Panc1 (cell line): ENCODE data around the gene ZDHHC14. TPM values are rescaled to one million over a fixed set of nuclear protein-coding genes. Genes with fewer than 3 reads are reported as not detected.

Experiments
- ATAC-seq: fragments of 200-7000 bp; cut with Tn5 transposase; 2 replicates; pipeline ENCODE4 v1.9.1; 2020; ENCODE audit warnings: mild to moderate bottlenecking, moderate library complexity
- BruUV-seq: library from RNA; stranded (reverse); fragments of 400-500 nt; replicated peaks from 2 replicates; lab custom pipeline; 2021; lab: Mats Ljungman, UMichigan
- CTCF ChIA-PET: fragments of 300-600 bp; sonication (Branson Sonifier 250); formaldehyde crosslinking; loops from one replicate; lab custom pipeline; 2022; ENCODE audit warnings: antibody characterized with exemption; lab: Charles Lee
- POLR2A ChIA-PET: fragments of 300-600 bp; sonication (Branson Sonifier 250); formaldehyde crosslinking; loops from one replicate; lab custom pipeline; 2022; ENCODE audit warnings: antibody characterized with exemption; lab: Charles Lee
- DNase-seq: peaks from one replicate; pipeline ENCODE4 v3.0.0-alpha.2; 2010; ENCODE audit warnings: low read depth, low spot score
- H3K27ac ChIP-seq: 2 replicates; pipeline ENCODE4 v1.5.1; 2011; ENCODE audit warnings: mild to moderate bottlenecking, low read length, inconsistent platforms
- H3K27me3 ChIP-seq: fragments of 200-500 bp; sonication (Bioruptor generic); 2 replicates; pipeline ENCODE4 v1.6.0; 2014; ENCODE audit warnings: low read length, inconsistent platforms; ENCODE audit not compliant: control insufficient read depth, insufficient read depth
- H3K36me3 ChIP-seq: fragments of 200-500 bp; sonication (Bioruptor generic); 2 replicates; pipeline ENCODE4 v1.5.1; 2014; ENCODE audit warnings: inconsistent platforms, mild to moderate bottlenecking, low read length, moderate library complexity; ENCODE audit not compliant: control insufficient read depth, insufficient read depth
- H3K4me1 ChIP-seq: 2 replicates; pipeline ENCODE4 v1.5.1; 2011; ENCODE audit warnings: inconsistent platforms, mild to moderate bottlenecking, low read length, moderate library complexity; ENCODE audit not compliant: control insufficient read depth, insufficient read depth
- H3K4me3 ChIP-seq, 2 experiments: 2 replicates each; pipeline ENCODE4 v1.5.1; 2011 to 2012; ENCODE audit warnings: low read depth in 2 of 2, low read length in 2 of 2, mild to moderate bottlenecking in 2 of 2, inconsistent platforms in 1 of 2, moderate library complexity in 1 of 2
- H3K9me3 ChIP-seq: fragments of 200-500 bp; sonication (Bioruptor generic); 2 replicates; pipeline ENCODE4 v1.5.1; 2014; ENCODE audit warnings: low read depth, mild to moderate bottlenecking, inconsistent platforms, low read length, moderate library complexity; ENCODE audit not compliant: control insufficient read depth, insufficient read depth
- POLR2AphosphoS5 ChIP-seq: IDR thresholded peaks from 2 replicates; pipeline ENCODE4 v1.6.1; 2012; ENCODE audit warnings: mild to moderate bottlenecking, low read depth, low read length, moderate library complexity
- SIN3A ChIP-seq: IDR thresholded peaks from 2 replicates; pipeline ENCODE4 v1.6.1; 2012; ENCODE audit warnings: low read depth, mild to moderate bottlenecking, low read length, moderate library complexity, borderline replicate concordance; ENCODE audit not compliant: insufficient read depth
- TCF7L2 ChIP-seq: IDR thresholded peaks from 2 replicates; pipeline ENCODE4 v1.6.1; 2011; ENCODE audit warnings: mild to moderate bottlenecking, low read depth, low read length, inconsistent platforms
- in situ Hi-C: cut with HindIII; loops from 2 replicates; pipeline ENCODE4 v1.10.0; 2016; ENCODE audit warnings: low sequenced_read_pairs, low pct_unique_long_range_greater_than_20kb
- intact Hi-C: fragments of 100-400 bp; cut with micrococcal nuclease; formaldehyde crosslinking; loops from one replicate; pipeline ENCODE4 v1.10.0; 2022; ENCODE audit not compliant: unreplicated experiment
- total RNA-seq: library from RNA; stranded (reverse); gene quantifications from one replicate; pipeline ENCODE4 v1.2.1, GENCODE V29; 2021; ENCODE audit not compliant: unreplicated experiment
- TF ChIP-seq, protein P1 (sequence below), 2 experiments: IDR thresholded peaks; 2 replicates each; pipeline ENCODE4 v1.6.1; 2011 to 2012; ENCODE audit warnings: low read depth in 2 of 2, control low read depth in 1 of 2, low read length in 1 of 2, mild to moderate bottlenecking in 1 of 2, moderate library complexity in 1 of 2; ENCODE audit not compliant: insufficient read depth in 1 of 2
- TF ChIP-seq, protein P2 (sequence below): fragments of 450-650 bp; IDR thresholded peaks from 2 replicates; pipeline ENCODE4 v1.5.1; 2017; ENCODE audit warnings: mild to moderate bottlenecking

ZDHHC14 gene
- total RNA-seq, 1 experiment from 2014 or later: 19.9 TPM

DNA sequence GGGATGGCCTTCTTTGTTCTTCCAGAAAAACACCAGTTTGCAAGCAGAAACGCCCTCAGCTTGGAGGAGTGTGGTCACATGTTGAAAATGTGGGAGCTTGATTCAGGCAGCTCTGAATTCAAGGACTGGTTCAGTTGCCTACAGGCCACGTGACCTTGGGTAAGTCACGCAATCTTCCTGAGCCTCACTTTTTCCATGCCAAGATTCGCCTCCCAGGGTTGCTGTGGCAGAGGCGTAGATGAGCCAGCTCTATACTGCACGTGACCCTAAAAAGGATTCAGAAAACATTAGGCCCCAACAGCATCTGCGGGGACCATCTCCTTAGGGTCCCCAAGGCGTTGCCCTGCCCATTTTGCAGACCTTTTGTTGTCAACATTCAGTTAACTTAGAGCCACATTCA, 330.1 kb downstream of the ZDHHC14 start:
- TF ChIP-seq, protein P1, sequence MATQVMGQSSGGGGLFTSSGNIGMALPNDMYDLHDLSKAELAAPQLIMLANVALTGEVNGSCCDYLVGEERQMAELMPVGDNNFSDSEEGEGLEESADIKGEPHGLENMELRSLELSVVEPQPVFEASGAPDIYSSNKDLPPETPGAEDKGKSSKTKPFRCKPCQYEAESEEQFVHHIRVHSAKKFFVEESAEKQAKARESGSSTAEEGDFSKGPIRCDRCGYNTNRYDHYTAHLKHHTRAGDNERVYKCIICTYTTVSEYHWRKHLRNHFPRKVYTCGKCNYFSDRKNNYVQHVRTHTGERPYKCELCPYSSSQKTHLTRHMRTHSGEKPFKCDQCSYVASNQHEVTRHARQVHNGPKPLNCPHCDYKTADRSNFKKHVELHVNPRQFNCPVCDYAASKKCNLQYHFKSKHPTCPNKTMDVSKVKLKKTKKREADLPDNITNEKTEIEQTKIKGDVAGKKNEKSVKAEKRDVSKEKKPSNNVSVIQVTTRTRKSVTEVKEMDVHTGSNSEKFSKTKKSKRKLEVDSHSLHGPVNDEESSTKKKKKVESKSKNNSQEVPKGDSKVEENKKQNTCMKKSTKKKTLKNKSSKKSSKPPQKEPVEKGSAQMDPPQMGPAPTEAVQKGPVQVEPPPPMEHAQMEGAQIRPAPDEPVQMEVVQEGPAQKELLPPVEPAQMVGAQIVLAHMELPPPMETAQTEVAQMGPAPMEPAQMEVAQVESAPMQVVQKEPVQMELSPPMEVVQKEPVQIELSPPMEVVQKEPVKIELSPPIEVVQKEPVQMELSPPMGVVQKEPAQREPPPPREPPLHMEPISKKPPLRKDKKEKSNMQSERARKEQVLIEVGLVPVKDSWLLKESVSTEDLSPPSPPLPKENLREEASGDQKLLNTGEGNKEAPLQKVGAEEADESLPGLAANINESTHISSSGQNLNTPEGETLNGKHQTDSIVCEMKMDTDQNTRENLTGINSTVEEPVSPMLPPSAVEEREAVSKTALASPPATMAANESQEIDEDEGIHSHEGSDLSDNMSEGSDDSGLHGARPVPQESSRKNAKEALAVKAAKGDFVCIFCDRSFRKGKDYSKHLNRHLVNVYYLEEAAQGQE (IDR thresholded peaks at IDR 0.05; ENCODE audit: insufficient read depth in 1 of 2, low read depth in 2 of 2, low read length in 1 of 2): no peak
- TF ChIP-seq, protein P2, sequence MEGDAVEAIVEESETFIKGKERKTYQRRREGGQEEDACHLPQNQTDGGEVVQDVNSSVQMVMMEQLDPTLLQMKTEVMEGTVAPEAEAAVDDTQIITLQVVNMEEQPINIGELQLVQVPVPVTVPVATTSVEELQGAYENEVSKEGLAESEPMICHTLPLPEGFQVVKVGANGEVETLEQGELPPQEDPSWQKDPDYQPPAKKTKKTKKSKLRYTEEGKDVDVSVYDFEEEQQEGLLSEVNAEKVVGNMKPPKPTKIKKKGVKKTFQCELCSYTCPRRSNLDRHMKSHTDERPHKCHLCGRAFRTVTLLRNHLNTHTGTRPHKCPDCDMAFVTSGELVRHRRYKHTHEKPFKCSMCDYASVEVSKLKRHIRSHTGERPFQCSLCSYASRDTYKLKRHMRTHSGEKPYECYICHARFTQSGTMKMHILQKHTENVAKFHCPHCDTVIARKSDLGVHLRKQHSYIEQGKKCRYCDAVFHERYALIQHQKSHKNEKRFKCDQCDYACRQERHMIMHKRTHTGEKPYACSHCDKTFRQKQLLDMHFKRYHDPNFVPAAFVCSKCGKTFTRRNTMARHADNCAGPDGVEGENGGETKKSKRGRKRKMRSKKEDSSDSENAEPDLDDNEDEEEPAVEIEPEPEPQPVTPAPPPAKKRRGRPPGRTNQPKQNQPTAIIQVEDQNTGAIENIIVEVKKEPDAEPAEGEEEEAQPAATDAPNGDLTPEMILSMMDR: no peak
- TF ChIP-seq TCF7L2 (no peak), SIN3A (no peak)
- no peak overlapping the region for H3K4me3 ChIP-seq
- H3K9me3 ChIP-seq: no peaks in the 10 kb centered on the region
- no peak overlapping the region for H3K27ac ChIP-seq
- no peaks in the 10 kb centered on the region for H3K36me3 ChIP-seq
- ChIA-PET CTCF (no interaction called here), POLR2A (no interaction called here)
- in situ Hi-C loops (no loop called here), intact Hi-C loops (no loop called here)
- no peak for DNase-seq
- no TSS peak for BruUV-seq
- H3K4me1 ChIP-seq: no peaks in the 10 kb centered on the region
- H3K27me3 ChIP-seq: no peaks in the 10 kb centered on the region
- ATAC-seq: no peak

DNA sequence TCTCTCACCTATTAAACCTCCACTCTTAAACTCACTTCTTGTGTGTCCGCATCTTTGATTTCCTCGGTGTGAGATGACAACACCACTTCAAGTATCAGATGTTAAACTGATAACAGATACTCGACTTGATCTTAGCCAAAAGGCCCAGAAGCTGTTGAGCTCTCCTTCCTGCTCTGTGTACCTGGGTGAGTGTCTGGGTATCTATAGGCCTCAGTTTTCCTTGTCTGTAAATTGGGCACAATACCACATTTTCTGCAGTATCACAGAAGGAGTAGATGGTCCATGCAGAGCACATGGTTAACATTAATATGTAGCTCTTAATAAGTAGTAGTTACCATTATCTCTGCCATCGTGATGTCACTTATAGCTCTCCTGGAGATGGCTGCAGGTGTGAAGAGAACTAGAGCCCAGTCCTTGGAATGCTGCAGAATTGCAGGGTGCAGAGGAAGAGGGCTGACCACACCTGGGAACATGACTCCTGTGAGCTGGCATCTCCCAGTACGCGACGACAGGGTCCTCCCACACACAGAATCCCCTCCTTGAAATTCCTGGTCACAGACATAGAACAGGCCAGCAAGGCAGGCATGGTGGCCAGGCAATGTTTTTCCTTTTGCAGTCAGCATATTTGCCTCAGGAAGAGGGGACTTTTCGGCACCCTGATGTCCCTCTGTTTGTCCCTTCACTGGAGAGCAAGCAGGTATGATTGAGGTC, 331.8 kb downstream of the ZDHHC14 start:
- ATAC-seq (no peak), DNase-seq (no peak)
- CTCF ChIA-PET: no interaction called here
- POLR2A ChIA-PET: interaction anchor here (0.6 kb wide), 1 partner anchor 154 kb away, joined by 6 read pairs; no protein-coding TSS in a partner anchor
- TF ChIP-seq TCF7L2 (no peak), POLR2AphosphoS5 (no peak), SIN3A (no peak)
- TF ChIP-seq, protein P1 (IDR thresholded peaks at IDR 0.05; ENCODE audit: insufficient read depth in 1 of 2, low read depth in 2 of 2, low read length in 1 of 2): no peak
- TF ChIP-seq, protein P2: no peak
- Histone ChIP-seq H3K9me3 (no peaks in the 10 kb centered on the region), H3K27ac (no peak overlapping the region), H3K4me3 (no peak overlapping the region), H3K27me3 (no peaks in the 10 kb centered on the region), H3K4me1 (no peaks in the 10 kb centered on the region), H3K36me3 (no peaks in the 10 kb centered on the region)
- in situ Hi-C loops: no loop called here
- no TSS peak for BruUV-seq
- intact Hi-C loops: no loop called here
